Upper lobe of left lung (tissue), 4 donors: ENCODE measurements around the gene CARD9.

ENCODE experiments used
- CTCF ChIP-seq, 6 experiments: fragments of 450-650 bp in 4 of 6; fragments of 200-600 bp in 2 of 6; sonication (generic) in 2 of 6; IDR thresholded peaks; one replicate each; pipeline ENCODE4 v1.5.1; 2016 to 2019; ENCODE audit warnings: antibody characterized with exemption in 6 of 6
- POLR2A ChIP-seq, 4 donors: fragments of 450-650 bp; IDR thresholded peaks; one replicate each; pipeline ENCODE4 v1.5.1; 2016 to 2017; ENCODE audit warnings: antibody characterized with exemption in 4 of 4, mild to moderate bottlenecking in 2 of 4

- TF ChIP-seq POLR2A (IDR thresholded peaks at IDR 0.05): no peak
- TF ChIP-seq CTCF (IDR thresholded peaks at IDR 0.05): no peak
Measured at GRCh38 chr9:136346157-136346481, 27.4 kb downstream of the CARD9 start.
